ENCODE data around the gene DGKG. TPM values are rescaled to one million over a fixed set of nuclear protein-coding genes. Genes with fewer than 3 reads are reported as not detected.

DGKG gene
- total RNA-seq, 4 donors from 2014 or later, result 1.1 to 9.5 (median 1.7) TPM

- intact Hi-C loops (cut with DNase I; ENCODE audit: low total_unique reads), result no loop called here
- WGBS, 2 donors, result 45 to 46% methylated on average over 4 of the region's 4 CpGs
- TF ChIP-seq POLR2A (IDR thresholded peaks at IDR 0.05) (no peak), CTCF (IDR thresholded peaks at IDR 0.05) (no peak)
- no peak for DNase-seq (ENCODE audit: low spot score in 2 of 2)
- no peak overlapping the region for H3K4me3 ChIP-seq (ENCODE audit: low read depth, poor library complexity, severe bottlenecking)
Measured at GRCh38 chr3:186320862-186321568, 41.0 kb downstream of the DGKG start.

GRCh38 chr3:186319945-186320344 is 42.1 kb downstream of the DGKG start:
- DNase-seq (ENCODE audit: low spot score in 2 of 2), result no peak
- 84 to 88% methylated on average over 7 of the region's 7 CpGs for WGBS, 2 donors
- intact Hi-C loops (cut with DNase I; ENCODE audit: low total_unique reads), result no loop called here

GRCh38 chr3:186318135-186318534 is 43.9 kb downstream of the DGKG start:
- TF ChIP-seq POLR2A (IDR thresholded peaks at IDR 0.05), result no peak
- TF ChIP-seq CTCF (IDR thresholded peaks at IDR 0.05), result no peak
- intact Hi-C loops (cut with DNase I; ENCODE audit: low total_unique reads), result no loop called here
- 68 to 73% methylated on average over 4 of the region's 4 CpGs for WGBS, 2 donors
- DNase-seq (ENCODE audit: low spot score in 2 of 2), result no peak
- no peak overlapping the region for H3K4me3 ChIP-seq (ENCODE audit: low read depth, poor library complexity, severe bottlenecking)

More at GRCh38 chr3:186319945-186320344, 42.1 kb downstream of the DGKG start:
- no peak overlapping the region for H3K4me3 ChIP-seq (ENCODE audit: low read depth, poor library complexity, severe bottlenecking)
- TF ChIP-seq CTCF (IDR thresholded peaks at IDR 0.05), result no peak
- TF ChIP-seq POLR2A (IDR thresholded peaks at IDR 0.05), result no peak

GRCh38 chr3:186317478-186317877 is 44.6 kb downstream of the DGKG start:
- no peak overlapping the region for H3K4me3 ChIP-seq (ENCODE audit: low read depth, poor library complexity, severe bottlenecking)
- DNase-seq (ENCODE audit: low spot score in 2 of 2), result no peak
- no peak for TF ChIP-seq CTCF (IDR thresholded peaks at IDR 0.05)
- TF ChIP-seq POLR2A (IDR thresholded peaks at IDR 0.05), result no peak
- intact Hi-C loops (cut with DNase I; ENCODE audit: low total_unique reads), result no loop called here
- WGBS, 2 donors, result 87 to 93% methylated on average over 7 of the region's 7 CpGs

- H3K4me3 ChIP-seq (ENCODE audit: low read depth, poor library complexity, severe bottlenecking), result no peak overlapping the region
- no peak for TF ChIP-seq POLR2A (IDR thresholded peaks at IDR 0.05)
- TF ChIP-seq CTCF (IDR thresholded peaks at IDR 0.05), result no peak
- no peak for DNase-seq (ENCODE audit: low spot score in 2 of 2)
- intact Hi-C loops (cut with DNase I; ENCODE audit: low total_unique reads), result no loop called here
- WGBS, 2 donors, result 85 to 86% methylated on average over 9 of the region's 9 CpGs
Measured at GRCh38 chr3:186316666-186317260, 45.3 kb downstream of the DGKG start.

Data from lower leg skin (tissue), 4 donors.